ENCODE measurements around the gene RERE.
A peak's percentile ranks its signal among the peaks of the same experiment; 100 is the strongest.
"Not testable (repeated sequence)": the region's sequence is repeated elsewhere in the genome, so short reads cannot be mapped to it uniquely, and the experiment has no call there.

RERE gene

DNA sequence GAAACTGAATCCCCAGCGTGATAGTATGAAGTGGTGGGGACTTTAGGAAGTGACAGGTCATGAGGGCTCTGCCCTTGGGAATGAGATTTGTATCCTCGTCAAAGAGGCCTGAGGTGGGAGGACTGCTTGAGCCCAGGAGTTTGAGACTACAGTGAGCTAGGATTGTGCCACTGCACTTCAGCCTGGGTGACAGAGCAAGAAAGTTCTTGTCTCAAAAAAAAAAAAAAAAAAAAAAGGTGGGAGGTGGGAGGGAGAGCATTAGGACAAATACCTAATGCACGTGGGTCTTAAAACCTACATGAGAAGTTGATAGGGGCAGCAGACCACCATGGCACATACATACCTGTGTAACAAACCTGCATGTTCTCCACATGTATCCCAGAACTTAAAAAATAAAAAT, 24.0 kb upstream of the RERE start:
- no peak for DNase-seq

DNA sequence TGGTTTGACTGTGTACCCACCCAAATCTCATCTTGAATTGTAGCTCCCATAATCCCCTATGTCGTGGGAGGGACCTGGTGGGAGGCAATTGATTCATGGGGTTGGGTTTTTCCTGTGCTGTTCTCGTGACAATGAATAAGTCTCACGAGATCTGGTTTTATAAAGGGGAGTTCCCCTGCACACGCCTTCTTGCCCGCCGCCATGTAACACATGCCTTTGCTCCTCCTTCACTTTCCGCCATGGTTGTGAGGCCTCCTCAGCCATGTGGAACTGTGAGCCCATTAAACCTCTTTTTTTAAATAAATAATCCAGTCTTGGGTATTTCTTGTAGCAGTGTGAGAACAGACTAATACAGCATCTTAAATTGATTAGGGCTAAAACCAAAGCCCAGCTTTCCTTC, 22.6 kb upstream of the RERE start:
- DNase-seq: no peak

DNA sequence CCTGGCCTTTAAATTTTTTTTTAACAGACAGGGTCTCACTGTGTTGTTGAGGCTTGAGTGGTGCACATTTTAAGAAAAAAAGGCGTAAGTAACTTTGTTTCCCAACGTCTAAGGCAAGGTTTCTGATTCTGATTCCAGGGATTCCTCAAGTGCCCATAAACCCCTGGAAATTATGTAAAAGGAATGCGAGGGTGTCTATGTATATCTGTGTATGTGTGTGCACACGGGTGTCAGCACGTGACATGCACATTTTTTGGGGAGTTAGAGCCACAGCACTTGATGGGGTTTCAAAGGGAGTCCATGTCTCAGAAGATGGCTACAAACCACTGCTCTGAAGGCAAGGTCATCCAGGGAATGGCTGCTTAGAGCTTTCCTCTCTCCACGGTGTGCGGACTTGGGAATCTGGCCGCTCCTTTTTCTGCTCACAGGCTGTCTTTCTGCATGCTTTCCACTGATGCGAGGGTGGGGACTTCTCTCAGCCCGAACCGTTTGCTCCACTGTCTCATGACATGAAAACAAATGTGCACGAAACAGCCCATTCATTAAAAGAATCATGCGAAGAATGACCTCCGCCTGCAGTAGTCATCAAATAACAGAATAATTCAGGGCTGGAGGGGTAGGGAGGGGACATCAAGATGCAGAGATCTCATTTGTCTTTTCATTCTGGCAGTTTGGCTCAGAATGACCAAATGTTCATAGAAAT, 18.7 kb upstream of the RERE start:
- no peak for DNase-seq

DNA sequence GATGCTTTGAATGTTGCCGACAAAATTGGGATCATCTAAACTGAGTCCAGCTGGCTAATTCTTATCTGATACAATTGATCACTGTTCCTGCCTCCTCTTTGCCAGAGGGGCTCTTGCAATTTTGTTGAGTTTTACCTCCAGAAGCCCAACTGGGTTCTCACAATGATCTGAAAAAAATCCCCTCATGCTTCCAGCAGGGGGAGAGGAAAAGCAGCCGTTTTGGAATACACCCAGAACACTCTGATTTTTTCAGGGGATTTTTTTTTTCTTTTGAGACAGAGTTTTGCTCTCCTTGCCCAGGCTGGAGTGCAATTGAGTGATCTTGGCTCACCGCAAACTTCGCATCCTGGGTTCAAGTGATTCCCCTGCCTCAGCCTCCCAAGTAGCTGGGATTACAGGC, 13.9 kb upstream of the RERE start:
- no peak for DNase-seq

- not testable (repeated sequence) for DNase-seq
These were observed 13.3 kb upstream of the RERE start for GRCh38 chr1:8830732-8831131.

- no peak for DNase-seq
These were observed 8.6 kb upstream of the RERE start for GRCh38 chr1:8825985-8826481.

GRCh38 chr1:8823295-8823664, 5.8 kb upstream of the RERE start:
- DNase-seq: no peak

- no peak for DNase-seq
These were observed 5.2 kb upstream of the RERE start for GRCh38 chr1:8822373-8823294.

DNA sequence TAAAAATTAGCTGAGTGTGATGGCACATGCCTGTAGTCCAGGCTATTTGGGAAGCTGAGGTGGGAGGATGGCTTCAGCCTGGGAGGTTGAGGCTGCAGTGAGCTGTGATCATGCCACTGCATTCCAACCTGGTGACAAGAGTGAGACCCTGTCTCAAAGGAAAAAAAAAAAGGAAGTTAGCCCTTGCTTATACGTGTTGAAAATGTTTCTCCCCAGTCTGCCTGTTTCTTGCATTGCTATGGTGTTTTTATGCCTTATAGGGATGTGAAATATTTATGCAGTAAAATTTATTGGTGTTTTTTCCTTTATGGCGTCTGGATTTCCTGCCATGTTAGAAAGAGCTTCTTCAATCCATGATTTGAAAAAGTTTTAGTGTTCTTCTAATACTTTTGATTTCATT, 3.6 kb upstream of the RERE start:
- DNase-seq: no peak

DNA sequence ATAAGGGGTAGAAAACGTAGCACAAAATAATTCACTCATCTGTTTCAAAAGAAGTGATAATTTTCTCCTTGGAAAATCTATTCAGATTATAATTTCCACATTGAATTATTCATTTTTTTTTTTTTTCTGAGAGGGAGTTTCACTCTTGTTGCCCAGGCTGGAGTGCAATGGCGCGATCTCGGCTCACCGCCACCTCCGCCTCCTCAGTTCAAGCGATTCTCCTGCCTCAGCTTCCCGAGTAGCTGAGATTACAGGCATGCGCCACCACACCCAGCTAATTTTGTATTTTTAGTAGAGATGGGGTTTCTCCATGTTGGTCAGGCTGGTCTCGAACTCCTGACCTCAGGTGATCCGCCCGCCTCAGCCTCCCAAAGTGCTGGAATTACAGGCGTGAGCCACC, 1.3 kb upstream of the RERE start:
- not testable (repeated sequence) for DNase-seq

- no peak for DNase-seq
These were observed 910 bp upstream of the RERE start for GRCh38 chr1:8818325-8818775.

DNA sequence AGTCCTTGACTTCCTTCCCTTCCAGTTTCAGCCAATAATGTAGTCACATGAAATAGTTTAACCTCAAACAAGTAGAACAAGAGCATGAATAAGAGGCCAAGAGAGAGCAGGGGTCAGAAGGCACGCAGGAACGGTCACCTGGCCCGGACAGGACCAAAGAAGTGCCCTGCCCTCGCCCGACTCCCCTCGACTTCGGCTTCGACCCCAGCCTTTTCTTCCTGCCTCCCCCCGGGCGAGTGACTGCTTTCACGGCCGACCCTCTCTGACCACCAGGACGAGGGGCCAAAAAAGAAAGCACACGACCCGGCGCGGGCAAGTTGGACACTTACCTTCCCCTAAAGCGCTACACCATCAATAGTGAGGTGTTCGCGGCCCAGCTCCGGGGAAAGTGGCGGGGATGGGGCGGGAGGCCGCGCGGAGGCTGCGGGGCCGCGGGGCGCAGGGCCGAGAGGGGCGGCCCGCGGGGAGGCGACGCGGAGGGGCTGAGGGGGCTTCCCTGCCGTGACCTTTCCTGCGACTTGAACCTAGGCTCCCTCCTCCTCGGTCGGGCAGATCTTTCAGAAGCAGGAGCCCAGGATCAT, 519 bp downstream of the RERE start:
- peak; percentile 17 for DNase-seq

- no peak for DNase-seq
These were observed 1.2 kb downstream of the RERE start for GRCh38 chr1:8816264-8816663.

GRCh38 chr1:8815582-8816151, 1.8 kb downstream of the RERE start:
- no peak for DNase-seq

DNA sequence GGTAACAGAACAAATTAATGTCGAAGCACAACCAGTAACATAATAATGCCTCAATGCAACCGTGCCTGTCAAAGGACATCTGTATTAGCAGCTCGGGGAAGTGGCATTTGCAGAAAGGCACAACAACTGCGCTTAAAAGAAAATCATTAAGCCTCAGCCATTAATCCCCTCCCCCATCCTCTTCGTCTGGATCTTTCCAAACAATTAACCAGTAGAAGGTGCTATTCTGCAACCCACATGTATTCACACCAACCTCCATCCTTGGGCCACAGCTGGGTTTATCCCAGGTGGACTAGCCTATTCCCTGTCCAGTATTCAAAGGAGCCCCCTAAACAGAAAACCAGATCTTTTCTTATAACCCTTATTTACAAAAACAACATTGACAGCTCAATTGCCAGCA, 2.6 kb downstream of the RERE start:
- DNase-seq: no peak

- no peak for DNase-seq
These were observed 3.4 kb downstream of the RERE start for GRCh38 chr1:8813991-8814390.

- DNase-seq: no peak
These were observed 4.2 kb downstream of the RERE start for GRCh38 chr1:8813016-8813763.

DNA sequence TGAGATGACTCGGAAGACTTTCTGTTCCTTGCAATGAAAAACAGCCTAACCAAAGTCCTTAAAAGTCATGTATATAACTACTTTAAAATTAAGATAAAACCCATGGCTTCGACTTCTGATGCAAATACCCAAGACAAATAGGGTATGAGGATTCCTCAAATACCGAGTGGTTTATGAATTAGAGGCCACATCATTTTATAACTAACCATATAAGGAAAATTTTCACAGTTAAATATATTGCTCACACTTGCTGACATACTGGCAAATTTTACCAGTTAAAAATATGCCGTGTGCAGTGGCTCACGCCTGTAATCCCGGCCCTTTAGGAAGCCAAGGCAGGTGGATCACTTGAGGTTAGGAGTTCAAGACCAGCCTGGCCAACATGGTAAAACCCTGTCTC, 5.4 kb downstream of the RERE start:
- no peak for DNase-seq

DNA sequence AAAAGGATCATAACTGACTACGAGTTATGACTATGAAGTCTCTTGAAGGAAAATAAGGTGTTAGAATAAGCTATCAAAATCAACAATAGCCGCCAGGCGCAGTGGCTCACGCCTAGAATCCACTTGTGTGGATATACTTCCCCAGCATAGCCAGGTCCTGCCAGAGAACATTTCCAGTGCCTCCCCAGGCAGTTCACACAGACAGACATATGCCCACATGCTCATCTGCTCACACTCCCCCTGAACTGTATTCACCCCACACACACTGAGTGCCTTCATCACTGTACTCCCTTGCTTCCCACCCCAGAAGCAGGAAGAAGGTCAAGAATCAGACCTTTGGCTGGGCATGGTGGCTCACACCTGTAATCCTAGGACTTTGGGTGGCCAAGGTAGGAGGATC, 6.5 kb downstream of the RERE start:
- DNase-seq: no peak

DNA sequence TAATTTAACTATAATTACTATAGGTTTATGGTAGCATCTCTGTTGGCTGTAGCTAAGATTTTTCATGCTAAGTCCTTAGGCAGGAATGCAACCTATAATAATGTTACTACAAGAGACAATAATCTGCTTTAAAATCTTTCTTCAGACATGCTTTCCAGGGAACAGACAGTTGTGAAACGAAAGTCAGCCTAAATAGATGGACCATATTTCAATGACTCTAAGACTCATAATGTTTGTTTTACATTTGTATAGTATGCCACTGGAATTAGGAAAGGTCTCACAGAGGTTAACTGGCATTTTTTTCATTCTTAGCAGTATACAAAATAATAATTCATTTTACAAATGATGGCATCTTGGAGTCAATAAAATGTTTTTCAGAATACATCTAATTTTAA, 8.1 kb downstream of the RERE start:
- no peak for DNase-seq

GRCh38 chr1:8807004-8807403, 10.4 kb downstream of the RERE start:
- DNase-seq: no peak

- DNase-seq: no peak
These were observed 17.0 kb downstream of the RERE start for GRCh38 chr1:8800416-8800815.

DNA sequence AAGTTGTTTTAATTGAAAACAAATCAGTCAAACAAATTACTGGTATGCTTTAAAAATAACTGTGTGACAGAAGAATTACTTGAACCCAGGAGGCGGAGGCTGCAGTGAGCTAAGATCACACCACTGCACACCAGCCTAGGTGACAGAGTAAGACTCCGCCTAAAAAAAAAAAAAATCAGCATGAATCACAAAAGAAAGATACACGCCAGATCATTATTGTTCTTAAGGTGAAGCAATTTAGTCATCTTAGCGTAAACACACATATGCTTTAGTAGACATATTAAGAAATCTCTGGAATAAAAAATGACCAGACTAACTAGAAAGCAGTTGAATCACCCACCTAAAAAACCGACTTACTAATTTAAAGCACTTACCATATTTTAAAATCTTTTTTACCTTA, 20.2 kb downstream of the RERE start:
- no peak for DNase-seq

All from effector CD8-positive, alpha-beta T cell (primary cell).